NCI-H146 treated with DMSO at 0.1 percent for 48 hours (cell line): Measurements from ENCODE around the gene SEC31B.

Source experiments
- DNase-seq: peaks from one replicate; lab custom pipeline; 2025; ENCODE audit not compliant: unreplicated experiment; lab: John Stamatoyannopoulos, UW

The SEC31B gene

GRCh38 chr10:100529475-100530298 lies 10.0 kb upstream of the SEC31B start, which contains the start of gene NDUFB8:
TSS of gene NDUFB8 (minus strand) at chr10:100529871. CDS start at chr10:100529851, 20 bp downstream.
- peak; percentile 74 for DNase-seq

GRCh38 chr10:100528921-100529474 lies 9.3 kb upstream of the SEC31B start:
- no peak for DNase-seq

- no peak for DNase-seq
Measured at GRCh38 chr10:100528123-100528886, 8.6 kb upstream of the SEC31B start.

GRCh38 chr10:100524638-100525037 lies 5.0 kb upstream of the SEC31B start:
- no peak for DNase-seq

GRCh38 chr10:100524206-100524605 lies 4.5 kb upstream of the SEC31B start:
- DNase-seq, result no peak

- DNase-seq, result no peak
Measured at GRCh38 chr10:100522945-100523344, 3.3 kb upstream of the SEC31B start.

- DNase-seq, result no peak
Measured at GRCh38 chr10:100522107-100522801, 2.6 kb upstream of the SEC31B start.

GRCh38 chr10:100520811-100521210 lies 1.1 kb upstream of the SEC31B start:
- no peak for DNase-seq

GRCh38 chr10:100518761-100519241 lies 860 bp downstream of the SEC31B start:
- peak; percentile 13 for DNase-seq

- DNase-seq, result peak; percentile 1
Measured at GRCh38 chr10:100516847-100517246, 2.8 kb downstream of the SEC31B start.

- DNase-seq, result no peak
Measured at GRCh38 chr10:100515612-100516011, 4.0 kb downstream of the SEC31B start.

GRCh38 chr10:100510533-100511308 lies 8.9 kb downstream of the SEC31B start:
- DNase-seq, result no peak

GRCh38 chr10:100509241-100509840 lies 10.3 kb downstream of the SEC31B start:
- DNase-seq, result no peak

- peak; percentile 15 for DNase-seq
Measured at GRCh38 chr10:100508691-100509150, 10.9 kb downstream of the SEC31B start.

- no peak for DNase-seq
Measured at GRCh38 chr10:100508266-100508665, 11.4 kb downstream of the SEC31B start.

- DNase-seq, result no peak
Measured at GRCh38 chr10:100507357-100507732, 12.3 kb downstream of the SEC31B start.

GRCh38 chr10:100506596-100507356 lies 12.9 kb downstream of the SEC31B start:
- DNase-seq, result no peak

GRCh38 chr10:100505164-100505563 lies 14.5 kb downstream of the SEC31B start:
- DNase-seq, result no peak

- DNase-seq, result no peak
Measured at GRCh38 chr10:100504096-100504495, 15.6 kb downstream of the SEC31B start.
